HCT116 (cell line): ENCODE results near the gene GRK5. TPM values are rescaled to one million over a fixed set of nuclear protein-coding genes. Genes with fewer than 3 reads are reported as not detected.

Experiments
- ATAC-seq: fragments of 200-7000 bp; cut with Tn5 transposase; 2 replicates; pipeline ENCODE4 v1.9.1; 2020; ENCODE audit warnings: mild to moderate bottlenecking, moderate library complexity
- BruUV-seq: library from RNA; stranded (reverse); fragments of 400-500 nt; replicated peaks from 2 replicates; lab custom pipeline; 2021; lab: Mats Ljungman, UMichigan
- CTCF ChIA-PET: fragments of 300-600 bp; sonication (Branson Sonifier 250); formaldehyde crosslinking; loops from one replicate; lab custom pipeline; 2021; ENCODE audit warnings: antibody characterized with exemption; lab: Charles Lee
- POLR2A ChIA-PET: fragments of 300-600, 350-600 bp; sonication (Branson Sonifier 250); formaldehyde crosslinking; loops from one replicate; lab custom pipeline; 2021; ENCODE audit warnings: antibody characterized with exemption; lab: Charles Lee
- RAD21 ChIA-PET, 2 experiments: fragments of 300-600 bp; sonication (Branson Sonifier 250); formaldehyde crosslinking; loops; one replicate each; lab custom pipeline; 2023; ENCODE audit warnings: low total read pairs in 2 of 2; ENCODE audit not compliant: uncharacterized antibody in 2 of 2, unreplicated experiment in 2 of 2, low non-redundant PET in 1 of 2; lab: Charles Lee
- DNase-seq: peaks from one replicate; pipeline ENCODE4 v3.0.0-alpha.2; 2010; ENCODE audit warnings: low read depth, low spot score
- H2AFZ ChIP-seq: fragments of 200-600 bp; shearing (Covaris generic), sonication (generic); 2 replicates; pipeline ENCODE4 v1.6.1; 2017; ENCODE audit warnings: low read depth, mixed run types, mixed read lengths, antibody characterized with exemption, low read length; ENCODE audit not compliant: poor library complexity, severe bottlenecking
- H3K27ac ChIP-seq: 2 replicates; pipeline ENCODE4 v1.5.1; 2012; ENCODE audit warnings: low read depth, low read length
- H3K27me3 ChIP-seq: fragments of 200-600 bp; sonication (generic); 2 replicates; pipeline ENCODE4 v1.6.1; 2016; ENCODE audit warnings: mixed run types, low read length, mixed read lengths; ENCODE audit not compliant: insufficient read depth
- H3K36me3 ChIP-seq, 2 experiments: fragments of 200-500 bp in 1 of 2; fragments of 200-600 bp in 1 of 2; sonication (Bioruptor generic) in 1 of 2; sonication (generic) in 1 of 2; 2 replicates each; pipeline versions ENCODE4 v1.5.1 to v1.6.1; 2014 to 2016; ENCODE audit warnings: low read length in 2 of 2, inconsistent platforms in 1 of 2, mixed read lengths in 1 of 2, mixed run types in 1 of 2; ENCODE audit not compliant: insufficient read depth in 2 of 2, control insufficient read depth in 1 of 2
- H3K4me1 ChIP-seq, 2 experiments: fragments of 200-600 bp in 1 of 2; sonication (generic) in 1 of 2; 2 replicates each; pipeline versions ENCODE4 v1.5.1 to v1.6.1; 2012 to 2017; ENCODE audit warnings: low read length in 2 of 2, inconsistent platforms in 1 of 2, mild to moderate bottlenecking in 1 of 2, mixed read lengths in 1 of 2, mixed run types in 1 of 2, moderate library complexity in 1 of 2; ENCODE audit not compliant: insufficient read depth in 2 of 2, control insufficient read depth in 1 of 2
- H3K4me2 ChIP-seq: fragments of 200-600 bp; sonication (generic); 2 replicates; pipeline ENCODE4 v1.6.1; 2017; ENCODE audit warnings: mixed run types, low read length, mixed read lengths
- H3K4me3 ChIP-seq, 2 experiments: fragments of 200-600 bp in 1 of 2; sonication (generic) in 1 of 2; replicated peaks in 1 of 2; 2 replicates each; pipeline ENCODE4 v1.5.1; 2011 to 2016; ENCODE audit warnings: low read length in 2 of 2, control low read depth in 1 of 2, low read depth in 1 of 2, mild to moderate bottlenecking in 1 of 2, mixed read lengths in 1 of 2, mixed run types in 1 of 2
- H3K79me2 ChIP-seq: fragments of 200-600 bp; sonication (generic); 2 replicates; pipeline ENCODE4 v1.6.1; 2017; ENCODE audit warnings: mild to moderate bottlenecking, mixed run types, low read length, moderate library complexity, mixed read lengths; ENCODE audit not compliant: insufficient read depth
- H3K9ac ChIP-seq: fragments of 200-600 bp; sonication (generic); 2 replicates; pipeline ENCODE4 v1.6.1; 2016; ENCODE audit warnings: low read length, mixed read lengths
- H3K9me2 ChIP-seq: fragments of 200-600 bp; sonication (generic), shearing (Covaris generic); 2 replicates; pipeline ENCODE4 v1.6.1; 2017; ENCODE audit warnings: mixed run types, mild to moderate bottlenecking, moderate library complexity; ENCODE audit not compliant: insufficient read depth
- H3K9me3 ChIP-seq, 2 experiments: fragments of 200-500 bp in 1 of 2; fragments of 200-600 bp in 1 of 2; sonication (Bioruptor generic) in 1 of 2; sonication (generic) in 1 of 2; 2 replicates each; pipeline ENCODE4 v1.6.1; 2014 to 2017; ENCODE audit warnings: low read length in 2 of 2, mixed read lengths in 2 of 2, inconsistent platforms in 1 of 2, low read depth in 1 of 2, mild to moderate bottlenecking in 1 of 2, mixed run types in 1 of 2, moderate library complexity in 1 of 2; ENCODE audit not compliant: control insufficient read depth in 1 of 2, insufficient read depth in 1 of 2
- H4K20me1 ChIP-seq: fragments of 200-600 bp; sonication (generic), shearing (Covaris generic); 2 replicates; pipeline ENCODE4 v1.6.1; 2017; ENCODE audit warnings: mixed run types, mild to moderate bottlenecking, moderate library complexity; ENCODE audit not compliant: insufficient read depth
- CBX3 ChIP-seq: IDR thresholded peaks from 2 replicates; pipeline ENCODE4 v1.6.1; 2012; ENCODE audit warnings: low read depth
- ELF1 ChIP-seq: IDR thresholded peaks from 2 replicates; pipeline ENCODE4 v1.6.1; 2012; ENCODE audit warnings: low read depth, borderline replicate concordance
- EZH2 ChIP-seq: fragments of 200-600 bp; sonication (generic); IDR thresholded peaks from 2 replicates; pipeline ENCODE4 v1.6.1; 2017; ENCODE audit warnings: antibody characterized with exemption, mixed run types
- FOSL1 ChIP-seq: IDR thresholded peaks from 2 replicates; pipeline ENCODE4 v1.6.1; 2012; ENCODE audit warnings: low read depth
- JUND ChIP-seq: IDR thresholded peaks from 2 replicates; pipeline ENCODE4 v1.6.1; 2012
- POLR2A ChIP-seq: IDR thresholded peaks from 2 replicates; pipeline ENCODE4 v1.7.0; 2011; ENCODE audit warnings: borderline replicate concordance; ENCODE audit not compliant: insufficient read depth, insufficient read length; ENCODE audit errors: extremely low read depth
- SP1 ChIP-seq: IDR thresholded peaks from 2 replicates; pipeline ENCODE4 v1.6.1; 2012; ENCODE audit warnings: low read depth
- TCF7L2 ChIP-seq: IDR thresholded peaks from 2 replicates; pipeline ENCODE4 v1.7.0; 2011; ENCODE audit warnings: borderline replicate concordance, inconsistent platforms; ENCODE audit not compliant: insufficient read depth, insufficient read length; ENCODE audit errors: extremely low read depth
- ZBTB33 ChIP-seq: IDR thresholded peaks from 2 replicates; pipeline ENCODE4 v1.6.1; 2011; ENCODE audit warnings: mild to moderate bottlenecking, low read length, moderate library complexity; ENCODE audit not compliant: insufficient replicate concordance; ENCODE audit errors: extremely low read depth
- ZNF274 ChIP-seq: fragments of 200-500 bp; sonication (Bioruptor generic); IDR thresholded peaks from 2 replicates; pipeline ENCODE4 v1.6.1; 2014; ENCODE audit warnings: mild to moderate bottlenecking, low read depth, low read length, inconsistent platforms
- intact Hi-C: fragments of 100-400 bp; cut with micrococcal nuclease; formaldehyde crosslinking; loops from 2 replicates; pipeline ENCODE4 v1.10.0; 2022
- total RNA-seq: library from RNA; stranded (reverse); gene quantifications from one replicate; pipeline ENCODE4 v1.2.1, GENCODE V29; 2021; ENCODE audit not compliant: unreplicated experiment
- TF ChIP-seq, protein P1 (sequence below), 3 experiments: fragments of 200-600 bp in 1 of 3; sonication (generic) in 1 of 3; IDR thresholded peaks in 2 of 3; conservative IDR thresholded peaks in 1 of 3; 2 replicates each; pipeline ENCODE4 v1.5.1; 2012 to 2017; ENCODE audit warnings: low read depth in 2 of 3, low read length in 2 of 3, antibody characterized with exemption in 1 of 3, borderline replicate concordance in 1 of 3, control low read depth in 1 of 3, mild to moderate bottlenecking in 1 of 3, mixed read lengths in 1 of 3, mixed run types in 1 of 3, moderate library complexity in 1 of 3; ENCODE audit not compliant: insufficient read depth in 1 of 3
- TF ChIP-seq, protein P2 (sequence below): IDR thresholded peaks from 2 replicates; pipeline ENCODE4 v1.6.1; 2012

GRK5 gene
- total RNA-seq, 1 experiment from 2014 or later = 7.3 TPM

- POLR2A ChIA-PET = no interaction called here
- no peaks in the 10 kb centered on the region for H4K20me1 ChIP-seq
- H3K9ac ChIP-seq = no peak overlapping the region
- no peak overlapping the region for H3K4me2 ChIP-seq
- no peaks in the 10 kb centered on the region for H3K36me3 ChIP-seq
- H3K27me3 ChIP-seq = no peaks in the 10 kb centered on the region
- ATAC-seq (no peak), DNase-seq (no peak)
- H3K27ac ChIP-seq = no peak overlapping the region
- BruUV-seq = no TSS peak
- no peak for TF ChIP-seq TCF7L2
- TF ChIP-seq, protein P1, sequence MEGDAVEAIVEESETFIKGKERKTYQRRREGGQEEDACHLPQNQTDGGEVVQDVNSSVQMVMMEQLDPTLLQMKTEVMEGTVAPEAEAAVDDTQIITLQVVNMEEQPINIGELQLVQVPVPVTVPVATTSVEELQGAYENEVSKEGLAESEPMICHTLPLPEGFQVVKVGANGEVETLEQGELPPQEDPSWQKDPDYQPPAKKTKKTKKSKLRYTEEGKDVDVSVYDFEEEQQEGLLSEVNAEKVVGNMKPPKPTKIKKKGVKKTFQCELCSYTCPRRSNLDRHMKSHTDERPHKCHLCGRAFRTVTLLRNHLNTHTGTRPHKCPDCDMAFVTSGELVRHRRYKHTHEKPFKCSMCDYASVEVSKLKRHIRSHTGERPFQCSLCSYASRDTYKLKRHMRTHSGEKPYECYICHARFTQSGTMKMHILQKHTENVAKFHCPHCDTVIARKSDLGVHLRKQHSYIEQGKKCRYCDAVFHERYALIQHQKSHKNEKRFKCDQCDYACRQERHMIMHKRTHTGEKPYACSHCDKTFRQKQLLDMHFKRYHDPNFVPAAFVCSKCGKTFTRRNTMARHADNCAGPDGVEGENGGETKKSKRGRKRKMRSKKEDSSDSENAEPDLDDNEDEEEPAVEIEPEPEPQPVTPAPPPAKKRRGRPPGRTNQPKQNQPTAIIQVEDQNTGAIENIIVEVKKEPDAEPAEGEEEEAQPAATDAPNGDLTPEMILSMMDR (IDR thresholded peaks at IDR 0.05 in 2 of 3, conservative IDR thresholded peaks at IDR 0.05 in 1 of 3; ENCODE audit: borderline replicate concordance in 1 of 3, insufficient read depth in 1 of 3, low read depth in 2 of 3, low read length in 2 of 3) = no peak
- no peak for TF ChIP-seq ELF1
- TF ChIP-seq JUND = no peak
- no peak for TF ChIP-seq FOSL1
- TF ChIP-seq EZH2 = no peak
- TF ChIP-seq POLR2A = no peak
- TF ChIP-seq SP1 = no peak
- H2AFZ ChIP-seq = no peak overlapping the region
- RAD21 ChIA-PET = no interaction called here
- no peaks in the 10 kb centered on the region for H3K4me1 ChIP-seq
- intact Hi-C loops = no loop called here
- no peaks in the 10 kb centered on the region for H3K9me3 ChIP-seq
- CTCF ChIA-PET = no interaction called here
- H3K79me2 ChIP-seq = no peaks in the 10 kb centered on the region
- H3K9me2 ChIP-seq = no peaks in the 10 kb centered on the region
- H3K4me3 ChIP-seq = no peak overlapping the region
Observed at GRCh38 chr10:119386666-119387065, 179.3 kb downstream of the GRK5 start.

DNA sequence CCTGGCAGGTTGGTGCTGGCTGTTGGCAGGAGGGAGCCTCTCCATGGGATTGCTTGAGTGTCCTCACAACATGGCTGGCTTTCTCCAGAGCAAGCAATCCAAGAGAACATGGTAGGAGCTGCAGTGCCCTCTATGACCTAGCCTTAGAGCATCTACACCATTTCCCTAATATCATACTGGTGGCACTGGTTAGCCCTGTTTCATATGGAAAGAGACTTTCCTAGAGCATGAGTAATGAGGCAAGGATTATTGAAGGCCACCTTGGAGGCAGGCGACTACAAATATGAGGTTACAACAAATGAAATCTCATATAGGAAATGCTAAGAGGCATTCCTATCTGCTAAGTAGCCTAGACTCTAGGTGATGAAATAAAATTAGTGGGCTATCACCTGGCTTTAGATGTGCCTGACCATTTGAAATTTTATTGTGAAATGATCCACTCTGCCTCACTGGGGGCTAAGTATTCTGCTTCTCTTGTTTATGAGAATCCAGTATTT is 181.5 kb downstream of the GRK5 start:
- no peak overlapping the region for H3K27ac ChIP-seq
- H3K4me2 ChIP-seq = no peak overlapping the region
- no peaks in the 10 kb centered on the region for H4K20me1 ChIP-seq
- intact Hi-C loops = no loop called here
- H3K9me3 ChIP-seq = no peaks in the 10 kb centered on the region
- H3K4me1 ChIP-seq = no peaks in the 10 kb centered on the region
- no TSS peak for BruUV-seq
- no peaks in the 10 kb centered on the region for H3K27me3 ChIP-seq
- H3K9ac ChIP-seq = no peak overlapping the region
- H3K36me3 ChIP-seq = no peaks in the 10 kb centered on the region
- DNase-seq (no peak), ATAC-seq (no peak)
- POLR2A ChIA-PET = no interaction called here
- CTCF ChIA-PET = no interaction called here
- H3K4me3 ChIP-seq = no peak overlapping the region
- no peak overlapping the region for H2AFZ ChIP-seq
- RAD21 ChIA-PET = no interaction called here
- no peaks in the 10 kb centered on the region for H3K79me2 ChIP-seq
- no peaks in the 10 kb centered on the region for H3K9me2 ChIP-seq
- no peak for TF ChIP-seq ZBTB33
- no peak for TF ChIP-seq ELF1
- TF ChIP-seq SP1 = no peak
- no peak for TF ChIP-seq EZH2
- TF ChIP-seq, protein P1 (IDR thresholded peaks at IDR 0.05 in 2 of 3, conservative IDR thresholded peaks at IDR 0.05 in 1 of 3; ENCODE audit: borderline replicate concordance in 1 of 3, insufficient read depth in 1 of 3, low read depth in 2 of 3, low read length in 2 of 3) = no peak
- TF ChIP-seq ZNF274 = no peak
- no peak for TF ChIP-seq CBX3
- TF ChIP-seq, protein P2, sequence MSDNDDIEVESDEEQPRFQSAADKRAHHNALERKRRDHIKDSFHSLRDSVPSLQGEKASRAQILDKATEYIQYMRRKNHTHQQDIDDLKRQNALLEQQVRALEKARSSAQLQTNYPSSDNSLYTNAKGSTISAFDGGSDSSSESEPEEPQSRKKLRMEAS = no peak
